TTC549 (cell line): Measurements from ENCODE around the gene TOR2A.

Source experiments
- FAIRE-seq: peaks from 2 replicates; lab custom pipeline; 2012; peaks lifted over from hg19 to GRCh38; lab: Jason Lieb, UNC

The TOR2A gene

DNA sequence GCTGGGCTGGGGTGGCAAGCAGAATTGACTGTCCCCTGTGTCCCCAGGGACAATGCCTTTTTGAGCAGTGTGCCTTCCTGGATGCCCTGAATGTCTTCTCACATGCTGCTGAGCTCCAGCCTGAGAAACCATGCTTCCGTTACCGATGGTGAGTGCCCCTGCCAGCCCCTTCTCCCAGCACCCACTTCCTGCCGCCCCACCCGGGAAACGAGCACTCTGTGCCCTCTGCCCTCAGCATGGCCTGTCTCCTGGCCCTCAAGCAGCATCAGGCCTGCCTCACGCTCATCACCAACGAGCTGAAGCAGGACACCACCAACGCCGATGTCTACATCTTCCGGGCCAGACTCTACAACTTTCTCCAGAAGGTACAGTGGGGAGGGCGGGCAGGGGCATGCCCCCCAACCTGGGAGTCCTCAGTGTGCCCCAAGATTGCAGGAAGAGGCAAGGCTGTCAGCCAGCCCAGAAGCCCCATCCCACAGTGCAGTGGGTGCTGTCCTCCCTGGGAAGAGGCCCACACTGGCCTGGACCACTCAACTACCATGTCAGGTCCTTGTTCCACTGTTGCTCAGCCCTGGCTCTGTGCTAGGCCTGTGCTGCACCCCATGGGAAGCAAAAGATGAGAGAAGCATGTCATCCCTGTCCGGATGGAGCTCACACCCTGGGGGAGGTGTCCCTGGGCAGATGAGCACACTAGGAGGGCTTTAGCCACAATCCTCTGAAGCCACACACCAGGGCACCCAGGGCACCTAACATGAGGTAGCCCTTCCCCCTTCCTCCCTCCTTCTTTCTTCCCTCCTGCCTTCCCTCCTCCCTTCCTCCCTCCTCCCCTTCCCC lies 14.8 kb downstream of the TOR2A start:
- no peak for FAIRE-seq

DNA sequence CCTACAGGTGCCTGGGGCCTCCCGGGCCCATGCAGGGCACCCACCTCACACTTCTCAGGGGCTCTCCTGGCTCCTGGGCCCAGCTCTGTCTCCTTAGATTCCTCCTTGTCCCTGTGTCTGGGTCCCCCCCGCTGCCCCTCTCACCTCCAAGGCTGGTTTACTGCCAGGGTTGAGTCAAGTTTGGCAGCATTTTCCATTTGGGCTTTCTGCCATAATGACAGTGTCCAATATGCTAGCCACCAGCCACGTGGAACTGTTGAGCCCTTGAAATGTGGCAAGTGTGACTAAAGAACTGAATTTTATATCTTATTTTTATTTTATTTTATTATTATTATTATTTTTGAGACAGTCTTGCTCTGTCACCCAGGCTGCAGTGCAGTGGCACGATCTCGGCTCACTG lies 17.3 kb downstream of the TOR2A start:
- no peak for FAIRE-seq

GRCh38 chr9:127716412-127716811 lies 18.7 kb downstream of the TOR2A start:
- FAIRE-seq: no peak

- FAIRE-seq: peak; percentile 66
These were observed 19.4 kb downstream of the TOR2A start, which contains the start of the genes PTRH1 and TTC16 for GRCh38 chr9:127715470-127716337. Gene PTRH1 (minus strand): TSS chr9:127715663. CDS start chr9:127715639, 24 bp downstream. Gene TTC16 (plus strand): TSS chr9:127716079. CDS start chr9:127716146, 67 bp downstream.

- no peak for FAIRE-seq
These were observed 20.1 kb downstream of the TOR2A start for GRCh38 chr9:127714951-127715469.

DNA sequence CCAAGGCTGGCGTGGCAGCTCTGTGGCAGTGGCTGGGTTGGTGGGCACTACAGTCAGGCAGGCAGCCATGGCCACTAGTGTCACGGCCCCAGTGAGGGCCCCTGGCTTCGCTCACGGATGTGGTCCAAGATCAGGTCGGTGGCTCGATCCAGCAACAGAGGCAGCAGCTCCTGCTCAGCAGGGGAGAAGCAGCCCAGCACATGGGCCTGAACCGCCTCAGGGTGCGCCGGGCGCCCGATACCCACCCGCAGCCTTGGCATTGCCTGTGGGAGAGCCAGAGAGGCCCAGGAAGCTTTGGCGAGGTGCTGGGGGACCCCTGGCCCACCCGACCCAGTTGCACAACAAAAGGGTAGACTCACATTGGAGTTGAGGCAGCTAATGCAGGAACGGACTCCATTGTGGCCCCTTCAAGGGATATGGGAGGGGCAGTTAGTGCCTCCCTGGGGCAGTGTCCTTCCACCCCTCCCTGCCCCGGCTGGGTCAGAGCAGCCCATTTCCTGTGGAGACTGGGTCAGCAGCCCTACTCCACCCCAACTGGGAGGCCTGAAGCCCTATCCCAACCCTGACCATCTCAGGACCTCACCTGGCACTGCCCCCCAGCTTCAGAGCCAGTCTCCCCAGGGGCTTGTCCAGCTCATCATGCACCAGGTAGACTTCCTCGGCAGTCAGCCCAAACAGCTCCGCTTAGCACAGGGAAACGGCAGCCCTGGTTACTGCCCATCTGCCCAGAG lies 20.9 kb downstream of the TOR2A start:
- no peak for FAIRE-seq

GRCh38 chr9:127712867-127713266 lies 22.2 kb downstream of the TOR2A start:
- FAIRE-seq: no peak

GRCh38 chr9:127712371-127712770 lies 22.7 kb downstream of the TOR2A start:
- FAIRE-seq: no peak

- no peak for FAIRE-seq
These were observed 23.2 kb downstream of the TOR2A start for GRCh38 chr9:127711831-127712274.

GRCh38 chr9:127711226-127711701 lies 23.8 kb downstream of the TOR2A start:
- FAIRE-seq: no peak

GRCh38 chr9:127710204-127710783 lies 24.8 kb downstream of the TOR2A start:
- FAIRE-seq: no peak

- no peak for FAIRE-seq
These were observed 26.0 kb downstream of the TOR2A start for GRCh38 chr9:127708952-127709587.

DNA sequence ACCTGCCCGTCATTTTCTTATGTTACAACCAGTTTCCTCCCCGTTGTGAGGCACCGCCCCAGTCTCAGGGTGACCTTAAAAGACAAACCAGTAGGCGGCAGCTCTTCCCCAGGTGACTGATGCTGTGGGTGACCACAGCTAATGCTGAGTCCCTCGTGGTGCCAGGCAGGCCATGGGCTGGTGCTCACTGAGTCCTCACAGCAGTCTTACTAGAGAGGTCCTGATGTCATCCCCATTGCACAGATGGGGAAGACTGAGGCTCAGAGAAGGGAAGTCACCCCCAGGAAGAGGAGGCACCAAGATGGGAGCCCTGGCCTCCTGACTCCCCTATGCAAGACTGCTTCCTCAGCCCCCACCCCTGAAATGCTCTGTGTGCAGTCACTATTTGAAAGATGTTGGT lies 27.3 kb downstream of the TOR2A start:
- no peak for FAIRE-seq

GRCh38 chr9:127706836-127707241 lies 28.3 kb downstream of the TOR2A start, which contains the start of gene CFAP157:
Gene CFAP157 (plus strand): TSS chr9:127706988. CDS start chr9:127707032, 44 bp downstream.
- FAIRE-seq: no peak

GRCh38 chr9:127705577-127706379 lies 29.3 kb downstream of the TOR2A start:
- no peak for FAIRE-seq

- FAIRE-seq: no peak
These were observed 31.7 kb downstream of the TOR2A start for GRCh38 chr9:127703289-127703946.

- no peak for FAIRE-seq
These were observed 34.4 kb downstream of the TOR2A start for GRCh38 chr9:127700594-127701255.

GRCh38 chr9:127700140-127700539 lies 35.0 kb downstream of the TOR2A start:
- FAIRE-seq: no peak
